ENCODE measurements around the gene CCHCR1.
"Not testable (repeated sequence)": the region's sequence is repeated elsewhere in the genome, so short reads cannot be mapped to it uniquely, and the experiment has no call there.

The CCHCR1 gene

DNA sequence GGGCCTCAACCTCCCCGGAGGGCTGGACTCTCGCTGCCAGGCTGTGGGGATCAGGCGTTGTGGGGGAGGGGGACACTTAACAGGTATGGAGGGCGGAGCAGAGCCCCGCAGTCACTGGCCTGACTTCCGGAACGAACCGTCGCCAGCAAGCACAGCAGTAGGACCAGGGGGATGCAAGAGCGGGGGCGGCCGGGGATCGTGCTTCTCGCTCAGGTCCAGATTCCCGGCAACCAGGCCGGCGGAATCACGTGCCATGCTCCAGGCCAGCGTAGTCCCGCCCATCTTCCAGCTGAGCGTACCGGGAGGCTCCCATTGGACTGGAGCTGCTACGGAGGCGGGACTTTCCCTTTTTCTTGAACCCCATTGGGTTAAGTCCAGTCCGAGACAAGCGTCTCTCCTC is 22.9 kb upstream of the CCHCR1 start:
- DNase-seq (ENCODE audit: low spot score) = peak; percentile 76

DNA sequence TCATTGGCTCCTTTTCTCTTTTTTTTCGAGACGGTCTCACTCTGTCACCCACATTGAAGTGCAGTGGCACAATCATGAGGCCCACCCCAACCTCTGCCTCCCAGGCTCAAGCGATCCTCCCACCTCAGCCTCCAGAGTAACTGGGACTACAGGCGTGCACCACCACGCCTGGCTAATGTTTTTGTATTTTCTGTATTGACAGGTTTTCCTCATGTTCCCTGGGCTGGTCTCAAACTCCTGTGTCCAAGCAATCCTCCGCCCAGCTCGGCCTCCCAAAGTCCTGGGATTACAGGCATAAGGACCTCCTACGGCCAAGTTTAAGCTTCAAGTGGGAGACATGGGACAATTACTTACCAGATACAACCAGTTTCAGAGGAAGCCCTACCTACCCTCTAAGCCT is 22.3 kb upstream of the CCHCR1 start:
- no peak for DNase-seq (ENCODE audit: low spot score)

DNA sequence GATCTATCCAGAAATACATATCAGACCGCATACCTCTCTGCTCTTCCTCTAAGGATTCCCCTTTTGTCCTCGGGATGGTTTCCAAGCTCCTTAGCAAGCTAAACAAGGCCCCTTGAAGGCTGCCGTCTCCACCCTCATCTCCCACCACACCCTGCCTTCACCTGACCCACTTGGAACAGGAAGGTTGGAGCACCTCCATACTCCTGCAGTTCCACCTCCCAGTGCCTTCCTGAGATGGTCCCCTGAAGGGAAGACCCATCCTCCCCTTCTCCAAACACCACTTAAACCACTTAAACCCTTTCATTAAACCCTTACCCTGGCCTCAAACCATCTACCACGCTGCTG is 21.4 kb upstream of the CCHCR1 start:
- no peak for DNase-seq (ENCODE audit: low spot score)

- no peak for DNase-seq (ENCODE audit: low spot score)
Measured at GRCh38 chr6:31178143-31179041, 20.8 kb upstream of the CCHCR1 start.

GRCh38 chr6:31175971-31176370 is 18.4 kb upstream of the CCHCR1 start:
- no peak for DNase-seq (ENCODE audit: low spot score)

DNA sequence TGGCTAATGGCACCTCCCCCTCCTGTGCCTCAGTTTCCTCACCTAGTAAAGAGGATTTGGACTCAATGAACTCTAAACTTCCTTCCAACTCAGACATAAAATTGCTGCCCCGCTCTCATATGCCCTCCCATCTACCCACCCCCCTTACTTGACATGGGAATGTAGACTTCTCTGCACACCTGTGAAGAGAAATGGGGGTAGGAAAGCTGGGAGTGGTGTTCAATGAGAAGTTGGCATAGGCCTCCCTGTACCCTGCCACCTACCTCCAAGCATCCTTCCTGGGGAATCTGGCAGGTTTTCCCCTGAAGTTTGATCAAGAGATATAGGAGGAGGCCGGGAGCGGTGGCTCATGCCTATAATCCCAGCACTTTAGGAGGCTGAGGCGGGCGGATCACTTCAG is 16.8 kb upstream of the CCHCR1 start:
- no peak for DNase-seq (ENCODE audit: low spot score)

GRCh38 chr6:31173406-31173805 is 15.8 kb upstream of the CCHCR1 start:
- no peak for DNase-seq (ENCODE audit: low spot score)

DNA sequence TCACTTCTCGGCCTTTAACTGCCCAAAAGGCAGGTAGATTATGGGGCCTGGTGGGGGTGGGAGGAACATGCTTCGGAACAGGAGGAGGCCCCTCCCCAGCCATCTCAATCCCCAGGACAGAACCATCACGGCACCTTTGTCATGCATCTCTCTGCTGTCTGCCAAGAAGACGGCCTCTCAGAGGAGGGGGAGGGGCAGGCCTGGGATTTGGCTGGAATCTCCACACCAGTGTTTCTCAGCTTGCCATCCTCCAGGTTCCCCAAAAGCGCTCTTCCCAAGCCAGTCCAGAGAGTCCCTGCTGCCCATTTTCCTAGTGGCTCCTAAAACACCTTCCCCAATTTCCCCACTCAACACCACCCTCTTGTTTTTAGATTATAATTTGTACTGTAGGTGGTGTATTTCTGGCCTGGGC is 15.4 kb upstream of the CCHCR1 start:
- DNase-seq (ENCODE audit: low spot score) = no peak

- no peak for DNase-seq (ENCODE audit: low spot score)
Measured at GRCh38 chr6:31171931-31172905, 14.6 kb upstream of the CCHCR1 start.

- no peak for DNase-seq (ENCODE audit: low spot score)
Measured at GRCh38 chr6:31170987-31171671, 13.5 kb upstream of the CCHCR1 start.

DNA sequence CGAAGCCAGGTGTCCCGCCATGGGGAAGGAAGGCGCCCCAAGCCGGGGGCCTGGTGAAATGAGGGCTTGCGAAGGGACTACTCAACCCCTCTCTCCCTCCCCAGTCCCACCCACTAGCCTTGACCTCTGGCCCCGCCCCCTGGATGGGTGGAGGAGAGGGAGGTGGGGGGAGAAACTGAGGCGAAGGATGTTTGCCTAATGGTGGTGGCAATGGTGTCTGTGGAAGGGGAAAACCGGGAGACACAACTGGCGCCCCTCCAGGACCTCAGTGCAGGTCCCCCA is 12.9 kb upstream of the CCHCR1 start, which contains the start of gene POU5F1:
Gene POU5F1, minus strand, starts transcription at position 83 of the 282 bp plus-strand sequence. Its CDS starts 62 bp downstream, at position 21.
- DNase-seq (ENCODE audit: low spot score) = no peak

DNA sequence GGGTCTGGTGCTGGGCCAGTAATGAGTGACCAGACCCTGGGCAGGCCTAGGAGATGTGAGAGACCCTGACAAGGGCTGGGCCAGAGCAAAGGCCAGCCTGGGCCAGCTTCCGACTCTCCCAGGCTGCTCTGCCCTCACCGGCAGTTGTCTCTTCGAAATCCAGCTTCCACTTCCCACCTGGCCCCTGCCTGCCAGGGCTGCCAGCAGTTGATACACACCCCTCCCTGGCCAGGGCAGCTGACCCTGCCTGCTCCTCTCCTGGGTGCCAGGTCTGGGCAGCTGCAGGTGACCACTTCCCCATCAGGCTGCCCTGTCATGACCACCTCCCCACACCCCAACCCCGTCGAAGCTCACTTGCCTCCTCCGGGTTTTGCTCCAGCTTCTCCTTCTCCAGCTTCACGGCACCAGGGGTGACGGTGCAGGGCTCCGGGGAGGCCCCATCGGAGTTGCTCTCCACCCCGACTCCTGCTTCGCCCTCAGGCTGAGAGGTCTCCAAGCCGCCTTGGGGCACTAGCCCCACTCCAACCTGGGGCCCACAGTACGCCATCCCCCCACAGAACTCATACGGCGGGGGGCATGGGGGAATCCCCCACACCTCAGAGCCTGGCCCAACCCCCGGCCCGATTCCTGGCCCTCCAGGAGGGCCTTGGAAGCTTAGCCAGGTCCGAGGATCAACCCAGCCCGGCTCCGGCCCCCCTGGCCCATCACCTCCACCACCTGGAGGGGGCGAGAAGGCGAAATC is 12.4 kb upstream of the CCHCR1 start:
- not testable (repeated sequence) for DNase-seq (ENCODE audit: low spot score)

DNA sequence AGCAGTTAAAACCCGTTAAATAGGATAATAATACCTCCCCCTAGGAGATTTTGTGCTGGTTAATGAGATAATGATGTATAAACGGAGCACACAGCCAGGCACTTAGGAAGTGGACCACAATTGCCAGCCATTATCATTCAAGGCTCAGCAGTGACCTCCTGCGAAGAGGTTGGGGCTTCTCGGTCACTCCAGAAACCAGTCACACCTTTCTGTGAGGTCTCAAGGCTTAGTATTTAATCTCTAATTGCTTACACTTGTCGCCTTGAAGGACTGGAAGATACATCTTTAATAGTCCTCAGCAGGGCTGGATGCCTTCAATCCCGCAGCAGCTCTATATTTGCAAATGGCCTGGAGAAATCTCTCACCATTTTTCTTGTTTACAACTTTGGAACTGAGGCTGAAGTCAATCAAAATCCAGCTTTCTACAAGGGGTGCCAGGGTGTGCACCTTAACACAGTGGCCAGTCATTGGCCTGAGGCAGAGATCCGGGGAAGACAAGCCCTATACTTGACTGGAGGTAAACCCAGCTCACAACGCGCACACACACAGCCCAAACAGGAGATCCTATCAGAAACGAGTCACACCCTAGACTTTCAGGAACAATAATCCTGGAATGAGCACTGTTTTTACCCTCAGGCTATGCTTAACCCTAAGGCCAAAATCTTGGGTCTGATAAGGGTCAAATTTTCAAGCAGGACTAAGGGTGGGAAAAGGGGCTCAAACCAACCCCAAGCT is 11.7 kb upstream of the CCHCR1 start:
- no peak for DNase-seq (ENCODE audit: low spot score)

DNA sequence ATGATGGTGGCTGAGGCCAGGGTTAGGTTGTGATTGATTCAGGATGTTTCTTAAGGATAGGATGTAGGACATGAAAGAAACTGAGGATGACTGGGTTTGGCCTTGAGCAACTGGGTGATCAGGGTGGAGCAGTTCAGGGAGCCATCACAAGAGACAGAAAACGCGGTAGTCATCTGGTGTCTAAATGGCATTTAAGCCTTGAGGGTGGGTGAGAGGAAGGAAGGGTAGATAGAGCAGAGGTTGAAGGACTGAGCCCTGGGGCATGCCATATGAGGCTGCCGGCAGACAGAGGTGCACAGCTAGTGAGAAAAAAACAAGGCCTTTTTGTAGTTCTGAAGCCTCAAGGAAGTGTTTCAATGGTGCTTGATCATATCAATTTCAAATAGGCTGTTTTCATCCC is 11.0 kb upstream of the CCHCR1 start:
- DNase-seq (ENCODE audit: low spot score) = no peak

DNA sequence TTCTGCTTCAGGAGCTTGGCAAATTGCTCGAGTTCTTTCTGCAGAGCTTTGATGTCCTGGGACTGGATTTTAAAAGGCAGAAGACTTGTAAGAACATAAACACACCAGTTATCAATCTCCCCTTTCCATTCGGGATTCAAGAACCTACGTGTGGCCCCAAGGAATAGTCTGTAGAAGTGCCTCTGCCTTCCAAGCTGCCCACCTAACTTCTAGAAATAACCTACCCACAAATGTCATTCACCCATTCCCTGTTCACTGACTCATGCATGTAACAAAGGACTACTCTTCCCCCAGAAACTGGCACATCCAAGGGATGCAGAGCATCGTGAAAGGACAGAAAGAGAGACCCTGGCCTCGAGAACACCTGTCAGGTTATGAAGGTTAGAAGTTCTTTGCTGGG is 8.4 kb upstream of the CCHCR1 start:
- DNase-seq (ENCODE audit: low spot score) = no peak

DNA sequence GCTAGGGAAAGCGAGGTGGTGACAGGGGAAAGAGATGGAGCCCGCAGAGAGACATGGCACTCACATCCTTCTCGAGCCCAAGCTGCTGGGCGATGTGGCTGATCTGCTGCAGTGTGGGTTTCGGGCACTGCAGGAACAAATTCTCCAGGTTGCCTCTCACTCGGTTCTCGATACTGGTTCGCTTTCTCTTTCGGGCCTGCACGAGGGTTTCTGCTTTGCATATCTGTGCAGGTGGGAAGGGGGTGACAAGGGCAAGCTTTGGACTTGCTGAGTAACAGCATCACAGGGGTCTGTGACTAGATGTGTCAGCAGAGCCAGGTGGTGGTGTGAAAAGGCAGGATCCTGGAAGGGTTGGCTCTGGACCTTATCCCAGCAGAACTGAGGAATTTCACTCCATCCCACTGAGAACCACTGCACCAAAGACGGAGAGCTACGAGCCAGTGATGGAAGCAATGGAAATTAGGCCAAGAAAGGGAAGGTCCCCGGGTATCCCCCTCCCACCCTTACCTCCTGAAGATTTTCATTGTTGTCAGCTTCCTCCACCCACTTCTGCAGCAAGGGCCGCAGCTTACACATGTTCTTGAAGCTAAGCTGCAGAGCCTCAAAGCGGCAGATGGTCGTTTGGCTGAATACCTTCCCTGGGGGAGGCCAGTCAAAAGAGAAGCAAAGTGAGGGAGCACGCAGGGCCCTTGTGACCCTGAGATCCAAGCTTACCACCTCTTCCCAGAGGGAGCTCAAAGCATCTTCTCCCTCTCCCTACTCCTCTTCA is 7.6 kb upstream of the CCHCR1 start:
- not testable (repeated sequence) for DNase-seq (ENCODE audit: low spot score)

- DNase-seq (ENCODE audit: low spot score) = not testable (repeated sequence)
Measured at GRCh38 chr6:31164475-31165063, 7.0 kb upstream of the CCHCR1 start.

GRCh38 chr6:31163922-31164321 is 6.3 kb upstream of the CCHCR1 start:
- no peak for DNase-seq (ENCODE audit: low spot score)

DNA sequence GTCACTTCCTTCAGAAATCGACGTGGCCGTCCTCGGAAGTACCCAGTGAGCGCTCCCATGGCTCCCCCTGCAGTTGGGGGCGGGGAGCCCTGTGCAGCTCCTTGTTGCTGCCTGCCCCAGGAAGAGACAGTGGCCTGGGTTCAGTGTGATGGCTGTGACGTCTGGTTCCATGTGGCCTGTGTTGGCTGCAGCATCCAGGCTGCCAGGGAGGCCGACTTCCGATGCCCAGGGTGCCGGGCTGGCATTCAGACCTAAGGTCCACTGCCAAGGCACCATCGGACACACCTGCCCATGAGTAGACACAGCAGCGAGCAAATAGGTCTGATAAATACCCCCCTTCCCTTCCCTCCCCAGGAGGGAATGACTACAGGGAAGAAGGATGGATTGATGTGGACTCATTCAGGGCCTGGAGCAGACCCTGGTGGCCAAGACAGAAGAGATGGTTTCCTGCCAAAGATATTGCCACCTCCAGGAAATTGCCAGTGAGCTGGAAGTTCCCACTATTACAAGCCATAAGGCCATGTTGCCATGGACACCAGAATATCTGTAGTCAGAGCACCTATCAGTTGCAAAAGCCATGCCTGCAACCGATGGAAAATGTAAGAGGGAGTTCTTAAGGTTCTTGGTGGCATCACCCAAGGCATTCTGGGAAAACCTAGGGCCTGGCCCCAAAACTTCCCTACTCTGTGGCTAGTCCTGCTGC is 5.0 kb upstream of the CCHCR1 start:
- no peak for DNase-seq (ENCODE audit: low spot score)
